EH (cell line): ENCODE measurements around the gene CDC6.

Experiments
- DNase-seq: peaks from one replicate; pipeline ENCODE4 v3.0.0-alpha.2; 2015; ENCODE audit warnings: low read depth

CDC6 gene

GRCh38 chr17:40287494-40288369 lies at the start of gene CDC6:
CDC6 (plus strand) TSS chr17:40287879; CDS start chr17:40289421, 1,542 bp downstream.
- DNase-seq = peak; percentile 99

GRCh38 chr17:40241252-40241834 lies 46.3 kb upstream of the CDC6 start:
- DNase-seq = no peak

- peak; percentile 66 for DNase-seq
These were observed 44.9 kb upstream of the CDC6 start for GRCh38 chr17:40242774-40243173.

- peak; percentile 43 for DNase-seq
These were observed 43.9 kb upstream of the CDC6 start for GRCh38 chr17:40243761-40244160.

- no peak for DNase-seq
These were observed 43.4 kb upstream of the CDC6 start for GRCh38 chr17:40244255-40244654.

- no peak for DNase-seq
These were observed 39.7 kb upstream of the CDC6 start for GRCh38 chr17:40247926-40248495.

- DNase-seq = no peak
These were observed 39.2 kb upstream of the CDC6 start for GRCh38 chr17:40248507-40248906.

GRCh38 chr17:40251576-40251975 lies 36.1 kb upstream of the CDC6 start:
- DNase-seq = peak; percentile 91

- DNase-seq = peak; percentile 31
These were observed 34.1 kb upstream of the CDC6 start for GRCh38 chr17:40253565-40253964.

- DNase-seq = no peak
These were observed 28.2 kb upstream of the CDC6 start for GRCh38 chr17:40259505-40259904.

GRCh38 chr17:40260528-40260927 lies 27.2 kb upstream of the CDC6 start:
- DNase-seq = no peak

GRCh38 chr17:40264458-40265185 lies 23.1 kb upstream of the CDC6 start:
- no peak for DNase-seq

- no peak for DNase-seq
These were observed 22.3 kb upstream of the CDC6 start for GRCh38 chr17:40265337-40265736.

GRCh38 chr17:40266882-40267281 lies 20.8 kb upstream of the CDC6 start:
- DNase-seq = no peak

GRCh38 chr17:40268141-40268712 lies 19.5 kb upstream of the CDC6 start:
- no peak for DNase-seq

GRCh38 chr17:40278414-40278813 lies 9.3 kb upstream of the CDC6 start:
- no peak for DNase-seq

GRCh38 chr17:40279402-40279801 lies 8.3 kb upstream of the CDC6 start:
- DNase-seq = no peak

- DNase-seq = peak; percentile 11
These were observed 6.0 kb upstream of the CDC6 start for GRCh38 chr17:40281663-40282062.

- DNase-seq = peak; percentile 96
These were observed 4.0 kb upstream of the CDC6 start for GRCh38 chr17:40283662-40284061.

- DNase-seq = peak; percentile 96
These were observed 3.5 kb upstream of the CDC6 start for GRCh38 chr17:40284085-40284713.

GRCh38 chr17:40286473-40286872 lies 1.2 kb upstream of the CDC6 start:
- no peak for DNase-seq

- DNase-seq = no peak
These were observed 553 bp upstream of the CDC6 start for GRCh38 chr17:40287159-40287493.
